Hepatocyte (in vitro differentiated cells): ENCODE results near the gene TCP11. TPM values are rescaled to one million over a fixed set of nuclear protein-coding genes. Genes with fewer than 3 reads are reported as not detected.

ENCODE experiments used
- DNase-seq: peaks from one replicate; pipeline ENCODE4 v3.0.0-alpha.2; 2016; ENCODE audit warnings: low spot score
- H2AFZ ChIP-seq: fragments of 200-600 bp; sonication (generic); 2 replicates; pipeline ENCODE4 v1.6.0; 2016; ENCODE audit warnings: antibody characterized with exemption, mild to moderate bottlenecking
- H3K27ac ChIP-seq: fragments of 200-600 bp; sonication (generic); 2 replicates; pipeline ENCODE4 v1.5.1; 2016; ENCODE audit warnings: mild to moderate bottlenecking
- H3K27me3 ChIP-seq: fragments of 200-600 bp; sonication (generic); 2 replicates; pipeline ENCODE4 v1.6.1; 2016
- H3K36me3 ChIP-seq: fragments of 200-600 bp; sonication (generic); replicated peaks from 2 replicates; pipeline ENCODE4 v1.5.1; 2016; ENCODE audit warnings: low read depth; ENCODE audit not compliant: insufficient read depth
- H3K4me1 ChIP-seq: fragments of 200-600 bp; sonication (generic); 2 replicates; pipeline ENCODE4 v1.5.1; 2016; ENCODE audit warnings: mild to moderate bottlenecking, moderate library complexity; ENCODE audit not compliant: insufficient read depth
- H3K4me2 ChIP-seq: fragments of 200-600 bp; sonication (generic); 2 replicates; pipeline ENCODE4 v1.6.0; 2016
- H3K4me3 ChIP-seq: fragments of 200-600 bp; sonication (generic); 2 replicates; pipeline ENCODE4 v1.5.1; 2016; ENCODE audit warnings: mild to moderate bottlenecking
- H3K79me2 ChIP-seq: fragments of 200-600 bp; sonication (generic); 2 replicates; pipeline ENCODE4 v1.6.0; 2017; ENCODE audit warnings: mild to moderate bottlenecking
- H3K9me2 ChIP-seq: fragments of 200-600 bp; sonication (generic); replicated peaks from 2 replicates; pipeline ENCODE4 v1.6.0; 2017; ENCODE audit warnings: mild to moderate bottlenecking; ENCODE audit not compliant: insufficient read depth
- H3K9me3 ChIP-seq: fragments of 200-600 bp; sonication (generic); 2 replicates; pipeline ENCODE4 v1.5.1; 2016; ENCODE audit warnings: low read depth, mild to moderate bottlenecking
- H4K20me1 ChIP-seq: fragments of 200-600 bp; sonication (generic); 2 replicates; pipeline ENCODE4 v1.6.0; 2016; ENCODE audit warnings: mild to moderate bottlenecking; ENCODE audit not compliant: insufficient read depth, poor library complexity, severe bottlenecking
- EZH2 ChIP-seq: fragments of 200-600 bp; sonication (generic); IDR thresholded peaks from 2 replicates; pipeline ENCODE4 v1.6.1; 2016; ENCODE audit warnings: antibody characterized with exemption, mild to moderate bottlenecking, borderline replicate concordance
- EZH2phosphoT487 ChIP-seq: fragments of 200-600 bp; sonication (generic); IDR thresholded peaks from one replicate; pipeline ENCODE4 v1.6.1; 2018; ENCODE audit warnings: antibody characterized with exemption, mild to moderate bottlenecking, low read depth, moderate library complexity; ENCODE audit not compliant: unreplicated experiment, severe bottlenecking
- WGBS: methylation state at CpG from one replicate; pipeline ENCODE4 v1.1.6; 2016; ENCODE audit warnings: low lambda C conversion rate; ENCODE audit errors: missing lambda C conversion rate; 5-methylcytosine and 5-hydroxymethylcytosine counted together
- polyA plus RNA-seq: library from polyadenylated mRNA; unstranded; fragments of >200 nt; fragmentation: Nextera tagmentation; extraction: Ambion mirVana; gene quantifications from 2 replicates; pipeline ENCODE4 v1.2.1, GENCODE V29; 2016
- total RNA-seq: library from RNA; depleted of rRNA; stranded (reverse); fragments of >200 nt; gene quantifications from 2 replicates; pipeline ENCODE4 v1.2.3, GENCODE V29; 2014
- TF ChIP-seq, protein P1 (sequence below): fragments of 200-600 bp; sonication (generic); IDR thresholded peaks from 2 replicates; pipeline ENCODE4 v1.5.1; 2016; ENCODE audit warnings: antibody characterized with exemption, mild to moderate bottlenecking; ENCODE audit not compliant: poor library complexity

TCP11 gene
- total and polyA plus RNA-seq, 2 experiments from 2014 or later = not detected

DNA sequence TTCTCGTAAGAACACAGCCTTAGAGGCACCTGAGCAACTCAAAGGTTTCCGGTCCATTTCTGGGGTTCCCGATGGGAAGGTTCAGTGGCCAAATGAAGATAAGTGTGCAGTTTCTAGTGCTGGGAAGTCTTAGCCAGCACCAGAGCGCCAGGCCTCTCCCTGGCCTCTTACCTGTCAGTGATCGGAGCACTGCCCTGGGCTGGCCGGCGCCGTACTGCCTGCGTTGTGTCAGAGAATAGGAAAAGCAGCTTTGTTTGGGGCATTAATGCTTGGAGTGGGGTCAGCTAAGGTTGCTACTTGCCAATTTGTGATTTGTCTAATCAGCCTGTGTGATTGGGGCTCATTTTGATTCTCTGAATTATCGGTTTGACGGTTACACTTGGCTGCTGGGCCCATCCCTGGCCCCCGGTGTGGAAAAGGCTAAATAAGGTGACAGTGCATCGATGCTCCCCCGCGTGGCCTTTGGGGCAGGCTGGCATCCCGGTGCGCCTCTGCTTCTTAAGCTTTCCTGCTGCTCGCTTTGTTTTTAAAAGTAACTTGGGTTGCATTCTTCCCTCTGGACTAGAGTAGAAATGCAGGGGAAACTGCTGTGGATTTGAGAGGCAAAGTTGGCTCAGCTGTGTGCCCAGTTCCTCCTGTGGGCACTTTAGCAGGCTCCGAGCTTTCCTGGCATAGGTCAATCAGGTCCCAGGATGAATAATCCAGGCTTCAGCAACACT, 51.8 kb downstream of the TCP11 start:
- peak overlapping the region; percentile 57 for H3K27ac ChIP-seq
- H3K9me3 ChIP-seq = no peaks in the 10 kb centered on the region
- WGBS = 95% methylated on average over 19 of the region's 19 CpGs
- no peaks in the 10 kb centered on the region for H3K9me2 ChIP-seq
- DNase-seq = peak; percentile 3
- no peak overlapping the region for H3K4me2 ChIP-seq
- no peaks in the 10 kb centered on the region for H4K20me1 ChIP-seq
- H3K36me3 ChIP-seq = no peaks in the 10 kb centered on the region
- no peaks in the 10 kb centered on the region for H3K79me2 ChIP-seq
- H3K27me3 ChIP-seq = no peaks in the 10 kb centered on the region
- H2AFZ ChIP-seq = no peak overlapping the region
- H3K4me3 ChIP-seq = no peak overlapping the region
- peaks cover 50% of the 10 kb centered on the region for H3K4me1 ChIP-seq
- TF ChIP-seq, protein P1, sequence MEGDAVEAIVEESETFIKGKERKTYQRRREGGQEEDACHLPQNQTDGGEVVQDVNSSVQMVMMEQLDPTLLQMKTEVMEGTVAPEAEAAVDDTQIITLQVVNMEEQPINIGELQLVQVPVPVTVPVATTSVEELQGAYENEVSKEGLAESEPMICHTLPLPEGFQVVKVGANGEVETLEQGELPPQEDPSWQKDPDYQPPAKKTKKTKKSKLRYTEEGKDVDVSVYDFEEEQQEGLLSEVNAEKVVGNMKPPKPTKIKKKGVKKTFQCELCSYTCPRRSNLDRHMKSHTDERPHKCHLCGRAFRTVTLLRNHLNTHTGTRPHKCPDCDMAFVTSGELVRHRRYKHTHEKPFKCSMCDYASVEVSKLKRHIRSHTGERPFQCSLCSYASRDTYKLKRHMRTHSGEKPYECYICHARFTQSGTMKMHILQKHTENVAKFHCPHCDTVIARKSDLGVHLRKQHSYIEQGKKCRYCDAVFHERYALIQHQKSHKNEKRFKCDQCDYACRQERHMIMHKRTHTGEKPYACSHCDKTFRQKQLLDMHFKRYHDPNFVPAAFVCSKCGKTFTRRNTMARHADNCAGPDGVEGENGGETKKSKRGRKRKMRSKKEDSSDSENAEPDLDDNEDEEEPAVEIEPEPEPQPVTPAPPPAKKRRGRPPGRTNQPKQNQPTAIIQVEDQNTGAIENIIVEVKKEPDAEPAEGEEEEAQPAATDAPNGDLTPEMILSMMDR = no peak
- TF ChIP-seq EZH2 (no peak), EZH2phosphoT487 (no peak)

DNA sequence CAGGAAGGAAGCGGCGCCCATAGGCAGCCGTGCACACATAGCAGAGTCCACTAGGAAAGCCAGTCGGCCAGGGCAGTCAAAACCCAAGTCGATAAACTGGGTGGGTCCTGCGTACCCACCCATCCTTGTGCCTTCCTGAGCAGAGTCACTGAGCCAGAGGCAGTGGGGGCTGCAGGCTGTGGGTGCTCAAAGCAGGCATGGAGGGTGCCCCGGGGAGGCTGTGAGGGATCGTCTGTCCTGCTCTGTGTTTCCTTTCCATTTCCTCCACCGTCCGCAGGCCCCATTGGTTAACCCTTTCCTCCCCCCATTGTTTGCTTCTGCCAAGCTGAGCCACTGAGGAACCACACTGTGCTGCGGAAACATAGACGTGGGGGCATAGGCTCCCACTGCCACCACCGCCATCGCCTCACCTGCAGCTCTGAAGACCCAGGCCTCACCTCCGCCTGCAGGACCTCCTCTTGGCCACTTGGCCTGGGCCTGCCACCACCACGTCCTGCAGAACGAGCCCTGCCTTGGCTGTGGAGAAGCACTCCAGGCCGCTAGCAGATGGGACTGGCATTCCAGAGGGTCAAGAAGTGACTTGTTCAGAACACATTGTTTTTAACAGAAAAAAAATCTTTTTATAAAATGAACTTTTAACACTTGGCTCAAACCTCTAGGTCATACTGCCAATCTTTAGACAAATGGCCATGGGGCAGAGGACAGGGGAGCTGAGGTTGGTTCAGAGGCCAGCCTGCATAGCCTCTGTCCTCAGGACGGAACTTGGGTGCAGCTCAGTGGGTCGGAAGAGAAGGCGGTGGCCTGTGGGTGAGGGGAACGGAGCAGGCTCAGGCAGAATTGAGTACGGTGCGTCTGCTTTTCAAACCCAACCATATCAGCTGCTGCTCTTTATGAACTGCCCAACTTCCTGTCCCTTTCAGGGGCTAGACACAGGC, 52.6 kb downstream of the TCP11 start:
- peak; percentile 3 for DNase-seq
- peak overlapping the region; percentile 57 for H3K27ac ChIP-seq
- peaks cover 43% of the 10 kb centered on the region for H3K4me1 ChIP-seq
- H3K27me3 ChIP-seq = no peaks in the 10 kb centered on the region
- TF ChIP-seq EZH2phosphoT487 (no peak), EZH2 (no peak)
- TF ChIP-seq, protein P1 = no peak
- no peak overlapping the region for H2AFZ ChIP-seq
- no peaks in the 10 kb centered on the region for H3K9me3 ChIP-seq
- WGBS = 85% methylated on average over 24 of the region's 24 CpGs
- H3K36me3 ChIP-seq = no peaks in the 10 kb centered on the region
- H3K9me2 ChIP-seq = no peaks in the 10 kb centered on the region
- H3K4me2 ChIP-seq = no peak overlapping the region
- no peaks in the 10 kb centered on the region for H3K79me2 ChIP-seq
- H4K20me1 ChIP-seq = no peaks in the 10 kb centered on the region
- H3K4me3 ChIP-seq = no peak overlapping the region

DNA sequence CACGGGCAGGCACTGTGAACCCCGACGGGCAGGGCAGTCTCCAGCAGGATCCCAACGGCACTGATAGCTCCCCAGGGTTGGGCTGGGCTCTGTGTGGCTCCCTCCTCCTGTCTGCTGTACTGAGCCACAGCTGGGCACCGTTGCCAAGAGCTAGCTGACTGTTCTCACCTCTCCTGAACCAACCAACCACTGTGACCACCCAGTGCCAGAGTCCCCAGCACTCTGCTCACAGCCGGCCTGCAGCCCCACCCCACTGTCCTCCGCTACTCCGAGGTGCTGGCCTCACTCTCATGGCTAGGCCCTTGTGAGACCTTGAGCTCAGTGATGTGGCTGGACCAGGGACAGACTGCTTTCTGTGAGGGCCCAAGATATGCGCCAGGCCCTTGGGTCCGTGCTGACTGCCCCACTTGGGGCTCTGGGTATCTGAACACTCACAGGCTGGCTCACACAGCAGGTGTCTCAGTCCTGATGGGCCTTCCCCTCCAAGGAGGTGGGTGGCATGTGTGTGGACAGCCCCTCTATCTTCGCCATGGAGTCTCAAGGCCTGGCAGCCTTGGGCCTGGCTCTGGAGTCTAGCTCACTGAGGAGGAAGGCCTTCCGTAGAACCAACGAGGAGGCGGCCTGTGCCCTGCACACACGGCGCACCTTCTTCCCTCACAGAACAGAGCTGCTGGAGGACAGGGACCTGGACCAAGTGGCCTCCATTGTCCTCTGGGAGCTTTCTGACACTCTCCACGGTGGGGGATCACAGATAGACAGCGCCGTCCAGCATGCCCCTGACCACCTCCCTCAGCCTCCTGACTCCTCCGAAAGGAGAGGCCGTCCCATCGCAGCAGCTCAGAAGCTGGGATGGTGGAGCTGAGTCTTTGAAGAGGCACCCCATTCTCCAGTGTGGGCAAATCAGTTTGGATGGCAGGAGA, 53.5 kb downstream of the TCP11 start:
- no peak overlapping the region for H2AFZ ChIP-seq
- no peaks in the 10 kb centered on the region for H4K20me1 ChIP-seq
- TF ChIP-seq EZH2 (no peak), EZH2phosphoT487 (no peak)
- TF ChIP-seq, protein P1 = no peak
- no peaks in the 10 kb centered on the region for H3K79me2 ChIP-seq
- no peaks in the 10 kb centered on the region for H3K9me2 ChIP-seq
- peaks cover 38% of the 10 kb centered on the region for H3K4me1 ChIP-seq
- H3K4me2 ChIP-seq = no peak overlapping the region
- no peaks in the 10 kb centered on the region for H3K27me3 ChIP-seq
- WGBS = 94% methylated on average over 19 of the region's 22 CpGs
- no peaks in the 10 kb centered on the region for H3K9me3 ChIP-seq
- no peaks in the 10 kb centered on the region for H3K36me3 ChIP-seq
- H3K4me3 ChIP-seq = no peak overlapping the region
- H3K27ac ChIP-seq = no peak overlapping the region
- DNase-seq = peak; percentile 6
